HTERT RPE-1 (cell line): ENCODE measurements around the gene CDC123.
"Not testable (repeated sequence)": the region's sequence is repeated elsewhere in the genome, so short reads cannot be mapped to it uniquely, and the experiment has no call there.

Experiments used
- in situ Hi-C: fragments of 300-500 bp; cut with MboI; formaldehyde crosslinking; loops from 4 replicates; pipeline ENCODE4 v1.14.3; 2020; ENCODE audit warnings: low sequenced_read_pairs

The CDC123 gene

GRCh38 chr10:12279281-12279680, 83.3 kb downstream of the CDC123 start:
- in situ Hi-C loops = no loop called here

GRCh38 chr10:12287772-12288171, 91.8 kb downstream of the CDC123 start:
- in situ Hi-C loops = no loop called here

- in situ Hi-C loops = not testable (repeated sequence)
Observed at GRCh38 chr10:12297784-12298183, 101.8 kb downstream of the CDC123 start.

- in situ Hi-C loops = no loop called here
Observed at GRCh38 chr10:12299222-12299965, 103.4 kb downstream of the CDC123 start.
